GM19351 (cell line): ENCODE results near the gene TIGIT.

Experiments
- ATAC-seq: cut with Tn5 transposase; IDR thresholded peaks from one replicate; pipeline ENCODE4 v1.9.1; 2021; ENCODE audit warnings: mild to moderate bottlenecking, moderate library complexity; ENCODE audit not compliant: unreplicated experiment

The TIGIT gene

DNA sequence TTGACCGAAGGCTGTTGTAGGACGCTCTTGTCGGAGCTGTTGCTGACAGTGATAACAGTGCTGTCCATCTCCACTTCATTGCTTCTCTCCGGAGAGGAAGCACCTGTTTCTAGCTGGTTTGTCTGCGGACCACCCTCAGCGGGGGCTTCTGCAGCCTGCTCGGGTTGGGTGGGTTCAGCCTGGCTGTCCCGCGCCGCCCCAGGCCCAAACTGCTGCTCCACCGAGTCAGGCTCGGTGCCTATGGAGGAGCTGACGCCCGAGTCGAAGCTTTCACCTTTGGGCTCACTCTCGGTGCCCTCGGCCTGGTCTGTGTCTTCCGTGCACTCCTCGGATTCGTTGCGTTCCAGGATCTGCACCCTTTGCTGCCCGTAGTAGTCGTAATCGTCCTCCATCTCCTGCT lies 56.9 kb downstream of the TIGIT start:
- no peak for ATAC-seq

- ATAC-seq: no peak
Observed at GRCh38 chr3:114351123-114351821, 57.4 kb downstream of the TIGIT start.

DNA sequence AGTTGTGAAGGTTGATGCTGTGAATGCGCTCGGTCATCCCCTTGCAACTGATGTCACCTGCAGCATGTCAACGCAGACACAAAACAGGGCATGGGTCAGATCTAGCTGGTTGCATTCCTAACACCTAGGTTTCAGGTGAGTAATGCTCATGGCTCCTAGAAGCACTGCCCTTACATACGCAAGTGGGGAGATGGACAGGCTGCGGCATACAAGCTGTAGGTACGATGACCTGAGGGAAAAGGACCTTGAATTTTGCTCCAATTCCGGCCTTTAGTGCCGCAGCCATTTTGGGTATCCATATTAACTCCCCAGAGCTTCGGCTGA lies 58.0 kb downstream of the TIGIT start:
- ATAC-seq: no peak

DNA sequence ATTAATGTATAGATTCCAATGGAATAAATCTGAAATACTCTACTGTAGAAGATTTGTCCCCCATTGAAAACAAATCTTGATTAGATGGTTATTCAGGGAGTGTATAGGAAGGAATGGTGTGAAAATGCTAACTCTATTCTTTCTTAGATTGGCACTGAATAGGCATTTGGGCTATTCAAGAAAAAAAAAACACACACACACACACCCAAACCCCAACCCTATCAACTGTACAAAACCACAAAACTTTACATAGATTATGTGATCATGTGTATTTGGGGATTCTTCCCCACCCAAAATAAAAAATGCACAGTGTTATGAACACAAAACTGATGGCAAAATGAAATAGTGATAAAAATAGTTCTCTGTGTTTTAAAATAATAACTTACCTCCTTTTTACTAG lies 61.8 kb downstream of the TIGIT start:
- no peak for ATAC-seq

DNA sequence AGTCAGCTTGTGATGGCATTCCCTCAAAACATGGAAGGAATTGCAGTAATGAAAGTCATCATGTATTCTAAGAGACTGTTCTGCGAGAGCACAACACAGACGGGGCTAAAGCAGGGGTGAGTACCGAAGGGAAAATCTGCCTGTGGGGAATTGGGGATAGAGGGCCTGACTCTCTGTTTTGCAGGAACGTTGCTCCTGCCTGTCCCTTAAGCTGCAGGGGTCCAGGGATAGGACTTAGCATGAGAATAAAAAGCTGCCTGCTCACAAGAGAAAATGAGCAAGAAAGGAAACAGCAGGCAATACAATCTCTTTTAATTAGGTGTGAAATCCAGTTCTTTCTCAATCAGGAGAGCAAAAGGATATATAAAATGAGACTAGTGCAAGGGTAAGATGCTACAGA lies 62.2 kb downstream of the TIGIT start:
- no peak for ATAC-seq

DNA sequence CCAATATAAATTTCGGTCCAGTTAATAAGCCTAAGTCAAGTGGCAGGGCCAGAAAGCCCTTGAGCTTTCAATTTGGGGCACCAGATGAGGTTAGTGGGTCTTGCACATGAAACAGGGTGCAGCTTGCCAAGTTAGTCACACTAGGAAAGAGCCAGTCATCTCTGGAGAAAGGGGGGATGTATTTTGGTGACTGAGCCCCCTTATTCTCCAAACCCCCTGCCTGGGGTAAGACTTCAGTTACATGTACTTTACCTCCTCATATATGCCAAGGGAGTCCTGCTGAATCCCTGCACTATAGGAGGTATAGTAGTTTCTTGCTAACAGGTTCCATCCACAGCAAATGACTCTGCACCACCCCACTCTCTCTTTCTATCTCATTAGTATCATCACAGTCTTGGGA lies 62.7 kb downstream of the TIGIT start:
- ATAC-seq: no peak
